C1 segment of cervical spinal cord (tissue), 14 donors: Measurements from ENCODE around the gene KDM4C.
"Not testable (repeated sequence)": the region's sequence is repeated elsewhere in the genome, so short reads cannot be mapped to it uniquely, and the experiment has no call there.

Experiments used
- DNase-seq, 14 donors: peaks; one replicate each; lab custom pipeline; 2025; lab: John Stamatoyannopoulos, UW

Gene KDM4C

DNA sequence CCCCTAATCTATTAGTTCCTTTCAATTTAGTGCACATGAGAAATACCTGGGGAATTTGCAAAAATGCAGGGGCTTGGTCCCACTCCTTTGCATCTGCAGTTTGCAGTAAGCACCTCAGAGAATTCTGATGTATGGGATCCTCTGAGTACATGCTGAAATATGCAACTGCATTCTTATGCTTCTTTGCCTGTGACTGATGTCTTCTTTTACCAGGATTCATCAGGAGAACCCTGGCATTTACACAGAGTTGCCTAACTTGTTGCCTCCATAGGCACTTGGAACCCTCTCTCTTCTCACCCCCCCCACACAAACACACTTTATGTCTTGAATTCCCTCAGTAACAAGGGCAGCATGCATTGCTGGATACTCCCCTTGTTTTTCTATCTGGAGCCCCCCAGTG, 173.1 kb downstream of the KDM4C start:
- no peak for DNase-seq

DNA sequence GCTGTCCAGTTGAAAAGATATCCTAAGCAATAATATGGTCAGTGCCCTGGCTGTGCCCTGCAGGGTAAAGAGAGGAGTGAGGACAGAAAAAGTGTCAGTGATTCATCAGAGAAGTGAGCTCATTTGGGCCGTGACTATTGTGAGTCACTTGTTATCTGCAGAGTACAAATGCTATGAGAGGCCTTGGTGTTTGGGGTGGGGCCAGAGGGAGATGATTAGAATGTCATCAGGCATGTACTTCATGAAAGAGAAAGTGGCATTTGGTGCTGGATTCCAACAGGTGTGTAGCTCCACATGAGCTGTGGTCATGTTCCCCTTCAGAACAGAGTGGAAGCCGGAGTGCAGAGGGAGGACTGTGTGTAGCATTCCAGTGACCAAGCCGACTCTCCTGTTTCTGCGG, 174.1 kb downstream of the KDM4C start:
- DNase-seq: peak in 2 of 14 donors; percentile 17 to 39

DNA sequence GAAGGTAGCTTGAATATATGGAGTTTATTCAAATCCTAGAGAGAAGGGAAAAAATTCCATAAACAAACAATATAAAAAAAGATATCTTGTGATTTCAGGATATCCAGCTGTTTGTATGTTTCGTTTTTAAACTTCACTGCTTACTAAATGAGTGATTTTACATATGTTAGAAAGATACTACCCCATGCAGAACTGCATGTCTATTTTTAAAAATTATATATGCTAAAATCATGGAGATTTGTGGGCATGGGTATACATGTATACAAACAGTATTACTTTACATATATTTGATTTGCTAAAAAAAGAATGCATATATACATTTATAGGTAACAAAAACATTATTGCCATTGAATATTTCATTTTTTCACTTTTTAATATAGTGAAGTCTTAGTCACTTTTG, 178.3 kb downstream of the KDM4C start:
- DNase-seq: no peak

DNA sequence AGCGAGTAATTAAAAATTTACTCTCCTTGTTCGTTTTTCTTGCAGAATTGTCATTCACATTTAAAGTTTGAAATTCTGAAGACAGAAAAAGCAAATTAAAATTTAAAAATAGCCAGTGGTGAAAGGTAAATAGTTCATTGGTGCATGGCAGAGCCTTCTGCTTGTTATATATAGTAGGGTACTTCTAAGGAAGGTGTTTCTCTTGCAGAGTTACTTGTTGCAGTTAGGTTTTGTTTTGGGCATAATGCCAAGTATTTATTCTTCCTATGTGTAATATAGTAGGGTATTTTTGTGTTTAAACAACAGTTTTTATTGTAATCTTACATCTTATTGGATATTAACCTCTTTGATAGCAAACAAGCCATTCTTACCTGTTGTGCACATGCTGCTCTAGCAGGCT, 179.4 kb downstream of the KDM4C start:
- DNase-seq: no peak

DNA sequence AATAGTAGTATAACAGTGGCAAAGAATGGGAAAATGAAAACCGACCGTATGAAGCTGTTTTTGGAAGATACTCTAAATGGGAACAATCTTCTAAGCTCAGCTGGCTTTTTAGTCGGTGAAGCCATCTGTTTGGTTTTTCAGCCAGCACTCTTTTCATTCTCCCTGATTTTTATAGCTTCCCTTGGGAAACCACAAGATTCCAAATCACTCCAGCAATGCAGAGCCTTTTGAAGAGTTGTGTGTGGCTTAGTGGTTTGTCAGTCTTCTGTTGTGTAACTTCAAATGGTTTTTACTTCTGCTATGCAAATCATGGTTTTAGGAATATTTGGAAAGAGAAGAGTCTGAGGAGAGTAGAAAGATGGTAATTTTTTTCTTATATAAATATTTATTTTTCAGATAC, 180.7 kb downstream of the KDM4C start:
- DNase-seq: peak in 1 of 14 donors; percentile 69

DNA sequence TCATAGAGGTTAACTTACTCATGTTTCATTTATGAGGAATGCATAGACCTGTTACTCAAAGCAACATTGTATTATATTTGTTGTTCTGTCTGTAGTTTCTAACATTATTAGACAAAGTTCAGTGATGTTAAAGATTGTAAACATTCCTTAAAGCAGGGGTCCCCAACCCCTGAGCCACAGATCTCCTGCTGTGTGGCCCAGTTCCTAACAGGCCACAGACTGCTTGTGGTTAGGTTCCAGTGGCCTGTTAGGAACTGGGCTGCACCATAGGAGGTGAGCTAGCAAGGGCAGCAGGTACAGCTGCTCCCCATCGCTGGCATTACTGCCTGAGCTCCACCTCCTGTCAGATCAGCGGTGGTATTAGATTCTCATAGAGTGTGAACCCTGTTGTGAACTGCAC, 181.1 kb downstream of the KDM4C start:
- DNase-seq: no peak

DNA sequence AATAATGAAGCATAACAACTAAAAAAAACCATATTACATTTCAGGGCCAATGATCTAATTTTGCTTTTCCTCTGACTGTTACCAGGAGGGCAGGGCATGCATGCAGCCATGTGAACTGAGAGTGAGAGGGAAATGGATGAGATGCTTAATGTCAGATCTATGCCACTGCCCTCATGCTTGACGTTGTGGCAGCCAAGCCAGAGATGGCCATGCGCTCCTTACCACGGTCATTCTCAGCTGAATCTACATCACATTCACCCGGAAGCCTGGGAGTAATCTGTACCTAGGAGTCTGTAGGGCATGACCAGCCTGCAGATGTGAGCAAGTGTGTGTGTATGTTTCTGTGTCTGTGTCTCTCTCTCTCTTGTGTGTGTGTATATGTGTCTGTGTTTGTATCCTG, 183.7 kb downstream of the KDM4C start:
- no peak for DNase-seq

DNA sequence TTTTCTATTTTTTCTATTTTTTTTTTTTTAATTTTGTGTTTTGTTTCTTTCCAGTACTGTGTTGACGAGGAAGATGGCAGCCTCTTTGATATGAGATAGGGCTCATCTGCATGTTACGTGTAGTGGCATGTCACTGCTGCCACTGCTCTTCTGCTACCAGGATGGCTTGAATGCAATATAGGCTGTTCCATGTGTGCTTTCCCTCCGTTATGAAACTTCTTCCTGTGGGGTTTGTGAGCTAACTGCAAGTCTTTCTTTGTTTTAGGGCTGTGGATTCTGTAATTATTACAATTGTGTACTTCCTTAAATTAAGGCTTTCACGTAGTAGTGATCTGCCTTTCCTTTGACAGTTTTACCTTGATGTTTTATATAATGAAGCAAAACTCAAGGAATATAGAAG, 184.6 kb downstream of the KDM4C start:
- DNase-seq: no peak

DNA sequence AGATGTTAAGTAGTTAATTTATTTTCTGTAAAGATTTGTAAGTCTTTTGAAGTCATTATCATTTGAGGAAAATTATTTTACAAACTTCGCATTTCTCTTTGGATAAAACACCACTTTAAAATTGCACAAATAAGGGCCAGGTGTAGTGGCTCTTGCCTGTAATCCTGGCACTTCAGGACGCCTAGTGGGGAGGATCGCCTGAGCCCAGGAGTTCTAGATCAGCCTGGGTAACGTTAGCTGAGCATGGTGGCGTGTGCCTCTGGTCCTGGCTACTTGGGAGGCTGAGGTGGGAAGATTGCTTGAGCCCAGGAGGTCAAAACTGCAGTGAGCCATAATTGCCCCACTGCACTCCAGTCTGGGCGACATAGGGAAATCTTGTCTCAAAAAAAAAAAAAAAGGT, 185.5 kb downstream of the KDM4C start:
- no peak for DNase-seq

DNA sequence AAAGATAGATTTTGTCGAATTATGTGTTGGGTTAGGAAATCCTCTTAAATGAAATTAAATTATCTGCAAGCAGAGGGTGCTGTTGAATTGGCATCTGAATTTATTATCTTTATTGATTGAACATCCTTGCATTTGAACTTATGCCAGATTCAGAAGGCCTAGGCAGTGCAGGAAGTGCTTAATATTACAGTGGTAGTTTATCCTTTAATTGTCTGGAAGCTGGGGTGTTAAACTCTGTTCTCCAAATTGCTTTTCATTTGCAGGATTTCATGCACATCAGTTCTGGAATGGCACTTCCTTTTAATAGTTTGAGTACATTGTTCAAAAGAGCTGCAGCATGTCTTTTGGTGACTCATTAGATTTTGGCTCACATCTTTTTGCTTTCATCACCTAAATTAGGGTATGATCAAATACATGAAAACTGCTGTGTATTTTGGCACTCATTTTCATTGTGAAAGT, 186.3 kb downstream of the KDM4C start:
- DNase-seq: no peak

DNA sequence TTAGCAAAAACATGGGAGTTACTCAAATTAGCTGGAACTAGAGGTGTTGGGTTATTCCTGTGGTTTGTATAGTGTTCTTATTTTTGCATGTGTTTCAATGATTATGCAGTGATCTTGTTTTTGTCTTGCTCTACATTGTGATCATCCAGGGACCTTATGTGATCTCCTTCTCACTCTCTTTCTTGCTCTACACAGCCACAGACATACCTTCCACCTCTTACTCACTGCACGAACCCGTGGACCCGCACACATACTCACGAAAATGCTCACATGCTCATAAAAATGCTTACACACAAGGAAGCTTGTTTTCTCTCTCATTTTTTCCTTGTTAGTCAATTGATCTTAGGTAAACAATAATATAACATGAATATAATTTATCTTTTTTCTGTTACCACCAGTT, 187.1 kb downstream of the KDM4C start:
- peak in 1 of 14 donors; percentile 53 for DNase-seq

DNA sequence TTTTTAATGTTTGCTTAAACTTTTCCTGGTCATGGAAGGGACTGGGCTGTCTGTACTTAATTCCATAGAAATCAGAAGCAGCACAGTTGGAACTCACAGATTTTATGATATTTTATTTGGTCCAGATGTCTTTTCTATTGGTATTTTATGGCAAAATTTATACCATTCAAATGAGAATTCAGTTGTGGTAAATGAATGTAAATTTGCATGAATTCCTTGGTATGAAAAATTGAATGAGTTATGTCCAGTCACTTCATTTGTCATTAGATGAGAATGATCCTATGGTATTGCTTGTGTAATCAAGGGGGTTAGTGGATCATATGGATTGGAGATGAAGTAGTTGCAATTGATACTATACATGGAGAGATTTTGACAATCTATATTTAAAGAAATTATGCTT, 188.0 kb downstream of the KDM4C start:
- DNase-seq: no peak

DNA sequence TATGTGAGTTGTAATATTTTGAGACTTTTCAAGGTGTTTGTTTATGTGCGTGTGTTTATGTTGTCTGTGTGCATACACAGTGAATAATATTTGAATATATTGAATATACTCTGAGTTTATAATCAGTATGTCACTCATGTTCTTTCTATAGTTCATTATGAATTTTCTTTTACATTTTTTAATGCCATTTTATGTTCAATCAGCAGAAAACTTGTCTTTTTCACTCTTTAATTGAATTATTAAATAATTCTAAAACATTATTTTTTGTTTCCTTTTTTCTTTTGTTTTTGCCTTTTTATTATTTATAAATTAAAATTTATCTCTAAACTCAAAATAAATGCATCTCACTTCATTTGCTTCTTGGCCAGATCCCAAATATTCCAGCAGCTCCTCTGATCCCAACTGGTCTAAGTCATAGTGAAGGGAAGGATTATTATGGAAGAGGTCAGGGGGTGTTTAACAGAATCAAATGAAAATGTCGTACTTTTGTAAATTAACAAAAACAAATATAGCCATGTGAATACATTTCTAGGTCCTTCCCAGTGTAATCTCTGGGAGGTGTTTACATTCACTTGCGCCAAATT, 188.9 kb downstream of the KDM4C start:
- no peak for DNase-seq

DNA sequence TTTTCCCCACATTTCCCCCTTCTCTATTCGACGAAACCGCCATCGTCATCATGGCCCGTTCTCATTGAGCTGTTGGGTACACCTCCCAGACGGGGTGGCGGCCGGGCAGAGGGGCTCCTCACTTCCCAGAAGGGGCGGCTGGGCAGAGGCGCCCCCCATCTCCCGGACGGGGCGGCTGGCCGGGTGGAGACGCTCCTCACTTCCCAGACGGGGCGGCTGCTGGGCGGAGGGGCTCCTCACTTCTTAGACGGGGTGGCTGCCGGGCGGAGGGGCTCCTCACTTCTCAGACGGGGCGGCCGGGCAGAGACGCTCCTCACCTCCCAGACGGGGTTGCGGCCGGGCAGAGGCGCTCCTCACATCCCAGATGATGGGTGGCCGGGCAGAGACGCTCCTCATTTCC, 191.1 kb downstream of the KDM4C start:
- DNase-seq: not testable (repeated sequence)

DNA sequence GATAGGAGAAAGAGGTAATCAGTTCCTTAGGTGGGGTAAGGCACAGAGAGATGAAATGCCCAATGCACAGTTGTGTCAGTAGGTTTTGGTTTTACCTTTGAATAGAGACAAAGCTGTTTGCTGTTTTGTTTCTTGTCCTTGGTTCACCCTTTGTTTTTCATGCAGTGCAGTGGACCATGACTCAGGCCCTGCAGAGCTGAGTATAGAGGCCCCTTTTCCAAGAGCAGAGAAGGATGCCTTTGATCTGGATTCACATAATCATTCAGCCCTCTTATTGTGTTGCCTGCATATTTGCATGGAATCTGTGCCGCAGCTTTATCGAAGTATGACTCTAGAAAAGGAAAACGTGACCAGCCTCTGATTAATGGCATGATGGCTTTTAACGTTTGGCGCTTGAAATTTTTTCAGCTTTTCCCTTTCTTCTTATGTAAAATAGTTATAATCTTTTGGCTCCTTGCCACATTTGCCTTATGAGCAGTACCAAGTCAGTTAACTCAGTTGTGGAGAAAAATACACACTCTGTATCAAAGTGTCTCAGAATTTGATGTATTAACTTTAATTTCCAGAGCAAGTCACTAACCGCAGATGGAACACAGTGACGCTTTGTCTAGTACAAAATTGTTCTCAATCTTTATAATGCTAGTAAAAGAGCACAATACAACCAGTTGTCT, 197.6 kb downstream of the KDM4C start:
- DNase-seq: peak in 7 of 14 donors; percentile 14 to 61 (median 24)

DNA sequence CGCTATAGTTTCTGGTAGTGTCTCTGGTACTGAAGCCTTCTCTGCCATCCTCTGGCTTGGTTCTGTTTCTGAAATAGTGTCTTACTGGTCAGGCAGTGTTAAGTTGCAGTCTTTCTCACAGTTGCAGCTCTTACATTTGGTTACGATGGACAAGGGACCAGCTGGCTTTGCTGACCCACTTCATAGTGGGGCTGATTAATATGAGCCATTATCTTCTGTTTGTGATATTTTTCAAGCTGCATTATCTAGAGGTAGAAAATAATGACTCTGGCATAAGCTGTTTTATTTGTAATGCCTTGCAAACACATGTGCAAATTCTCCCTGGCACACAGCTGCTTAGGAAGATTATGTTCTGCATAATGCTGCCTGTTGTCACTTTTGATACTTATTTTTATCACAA, 199.1 kb downstream of the KDM4C start:
- DNase-seq: peak in 1 of 14 donors; percentile 18

DNA sequence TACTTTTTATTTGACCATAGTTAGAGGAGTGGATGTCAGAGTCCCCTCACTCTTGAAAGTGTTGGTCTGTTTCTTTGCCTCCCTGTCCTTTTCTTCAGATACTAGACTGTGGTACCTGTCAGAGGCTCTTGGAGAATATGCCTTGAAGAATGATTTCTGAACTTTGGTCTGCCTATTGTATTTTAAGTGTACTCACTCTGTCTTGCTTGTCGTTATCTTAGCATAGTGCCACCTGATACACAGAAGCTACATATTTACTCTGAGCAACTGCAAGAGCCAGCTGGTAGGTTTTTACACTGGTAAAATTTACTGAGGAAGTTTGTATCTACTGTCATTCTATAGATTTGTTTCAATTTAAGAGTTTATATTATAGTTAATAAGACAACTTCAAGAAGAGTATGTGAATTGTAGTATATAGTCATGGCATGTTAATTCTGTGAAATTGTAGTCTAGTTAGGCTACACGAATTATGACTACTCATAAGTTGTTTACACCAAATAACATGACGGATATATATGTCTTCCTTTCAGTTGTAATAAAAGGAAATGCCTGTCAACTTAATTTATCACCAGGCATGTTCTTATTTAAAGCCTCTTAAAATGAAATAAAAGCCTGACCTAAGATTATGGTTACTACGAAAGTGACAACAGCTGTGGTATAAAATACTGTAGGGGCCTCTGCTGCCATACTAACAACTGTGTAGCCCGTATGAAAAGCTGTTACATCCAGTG, 201.7 kb downstream of the KDM4C start:
- DNase-seq: no peak

DNA sequence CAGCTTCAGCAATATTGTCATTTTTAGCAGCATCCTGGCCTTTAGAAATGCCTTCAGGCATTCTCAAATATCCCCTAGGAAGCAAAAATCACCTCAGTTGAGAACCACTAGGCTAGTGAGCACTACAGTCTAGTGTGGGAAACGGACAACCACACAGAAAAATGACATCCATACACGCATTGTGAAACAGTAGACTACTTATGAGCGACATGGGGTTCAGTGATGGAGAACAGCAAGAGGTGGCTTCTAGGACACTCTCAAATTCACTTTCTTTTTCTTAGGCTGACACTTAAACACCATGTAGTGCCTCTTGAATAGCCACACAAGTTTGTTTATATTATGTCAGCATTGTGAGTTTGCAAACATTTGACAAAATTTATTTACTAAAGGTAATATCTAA, 203.0 kb downstream of the KDM4C start:
- DNase-seq: no peak

DNA sequence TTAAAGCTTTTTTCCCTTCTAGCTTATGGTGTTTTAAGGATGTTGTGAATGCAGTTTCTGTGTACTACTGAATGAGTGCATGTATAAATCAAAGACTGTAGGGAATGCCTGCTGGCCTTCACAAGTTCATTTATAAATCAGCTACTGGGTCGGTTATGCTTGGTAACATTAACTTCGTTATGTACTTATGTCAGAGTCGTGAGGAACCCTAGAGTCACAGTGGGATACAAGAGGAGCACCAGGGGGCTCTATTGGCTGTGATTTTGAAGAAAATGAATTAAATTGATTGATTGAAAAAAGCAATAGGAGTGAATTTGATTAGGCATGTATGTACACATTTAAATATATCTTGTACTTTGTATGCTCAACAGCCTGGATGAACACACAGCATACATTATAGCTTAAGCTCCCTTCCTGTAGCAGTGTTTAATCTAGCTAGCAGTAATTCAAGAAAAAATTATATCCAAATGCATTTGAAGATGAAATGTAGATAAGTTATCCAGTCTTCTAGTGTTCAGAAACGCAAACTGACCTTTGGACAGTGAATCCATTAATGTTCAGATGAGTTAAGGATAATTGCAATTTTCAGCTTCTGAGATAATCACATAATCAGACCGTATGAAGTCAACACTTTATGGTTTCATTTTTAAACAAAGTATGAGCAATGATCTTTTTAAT, 204.2 kb downstream of the KDM4C start:
- no peak for DNase-seq

DNA sequence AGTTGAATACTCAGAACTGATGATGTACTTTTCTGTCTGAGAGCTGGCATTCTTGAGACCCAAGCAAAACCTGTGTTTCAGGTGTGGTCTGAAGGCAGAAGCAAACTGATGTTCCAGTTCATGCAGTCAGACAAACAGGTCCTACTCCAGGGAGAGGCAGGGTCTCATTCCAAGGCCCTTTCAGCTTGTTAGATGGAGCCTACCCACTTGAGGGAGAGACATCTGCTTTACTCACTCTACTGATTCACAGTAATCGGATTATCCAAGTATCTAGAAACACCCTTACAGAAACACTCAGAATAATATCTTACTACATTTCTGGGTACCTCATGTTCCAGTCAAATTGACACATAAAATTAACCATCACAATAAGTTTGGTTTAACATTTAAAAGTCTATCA, 207.8 kb downstream of the KDM4C start:
- no peak for DNase-seq

DNA sequence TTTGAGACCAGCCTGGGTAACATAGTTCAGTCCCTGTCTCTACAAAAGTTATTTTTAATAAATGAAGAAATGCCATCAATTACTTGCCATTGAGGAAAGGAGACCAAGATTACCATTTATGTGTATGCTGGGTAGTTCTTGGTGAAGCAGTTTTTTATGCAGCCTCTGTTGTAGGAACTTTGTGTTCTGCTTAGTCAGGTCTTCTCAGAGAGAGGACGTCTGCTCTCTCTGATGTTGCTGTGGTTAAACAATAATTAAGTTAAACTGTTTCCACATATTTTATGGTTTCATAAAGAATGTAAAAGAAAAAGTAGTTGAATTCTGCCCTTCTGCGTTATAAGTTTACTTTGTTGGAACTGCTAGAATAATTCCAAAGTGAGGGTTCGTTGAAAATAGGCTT, 210.5 kb downstream of the KDM4C start:
- no peak for DNase-seq

DNA sequence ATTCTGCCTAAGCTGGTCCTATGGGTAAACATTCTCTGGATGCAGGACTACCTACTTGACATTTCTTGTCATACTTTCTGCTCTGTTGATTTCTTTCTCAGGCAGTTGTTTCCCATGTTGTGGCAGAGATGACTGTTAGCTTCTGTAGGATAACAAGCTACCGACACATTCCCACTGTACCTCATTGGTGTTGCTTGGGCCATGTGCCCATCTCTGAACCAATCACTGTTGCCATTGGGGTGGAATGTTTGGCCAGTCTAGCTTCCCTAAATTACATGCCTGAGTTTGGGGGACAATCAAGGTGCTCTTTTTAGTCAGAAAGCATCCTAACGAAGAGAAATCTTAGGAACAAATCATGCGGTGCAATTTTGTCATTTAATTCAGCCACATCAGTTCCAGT, 212.0 kb downstream of the KDM4C start:
- DNase-seq: no peak
